ENCODE results near the gene ITGB5. TPM values are rescaled to one million over a fixed set of nuclear protein-coding genes. Genes with fewer than 3 reads are reported as not detected.
"Not testable (repeated sequence)": the region's sequence is repeated elsewhere in the genome, so short reads cannot be mapped to it uniquely, and the experiment has no call there.

Gene ITGB5
- total RNA-seq, 1 experiment from 2014 or later = 67.2 TPM

GRCh38 chr3:124829819-124830554 lies 57.2 kb downstream of the ITGB5 start:
- POLR2A ChIA-PET (ENCODE audit: unreplicated experiment) = no interaction called here
- CTCF ChIA-PET = no interaction called here

GRCh38 chr3:124829178-124829818 lies 57.9 kb downstream of the ITGB5 start:
- Histone ChIP-seq H3K36me3 (ENCODE audit: low read depth, low read length) (no peaks in the 10 kb centered on the region), H3K79me2 (ENCODE audit: low read length) (no peaks in the 10 kb centered on the region), H3K9me3 (ENCODE audit: low read length) (no peaks in the 10 kb centered on the region), H3K9ac (ENCODE audit: low read length) (no peak overlapping the region), H3K9me2 (replicated peaks; ENCODE audit: low read length) (no peaks in the 10 kb centered on the region), H3K27me3 (ENCODE audit: low read length) (no peaks in the 10 kb centered on the region), H3F3A (ENCODE audit: low read length, unreplicated experiment) (no peaks in the 10 kb centered on the region), H3K4me2 (ENCODE audit: low read length) (no peak overlapping the region), H3K27ac (ENCODE audit: low read length) (no peak overlapping the region), H2AFZ (ENCODE audit: low read length) (no peak overlapping the region), H3K4me3 (ENCODE audit: low read length) (no peak overlapping the region), H3K4me1 (ENCODE audit: insufficient read depth, low read length) (peaks cover 44% of the 10 kb centered on the region), H4K20me1 (ENCODE audit: low read length) (no peaks in the 10 kb centered on the region)
- ATAC-seq = no peak
- no TSS peak for BruUV-seq (replicated peaks)
- no peak for DNase-seq
- ChIA-PET POLR2A (ENCODE audit: unreplicated experiment) (no interaction called here), CTCF (no interaction called here)
- intact Hi-C loops (cut with micrococcal nuclease) = no loop called here
- no peak for TF ChIP-seq EZH2phosphoT487 (IDR thresholded peaks at IDR 0.05; ENCODE audit: borderline replicate concordance, low read length)
- no peak for TF ChIP-seq CTCF (conservative IDR thresholded peaks at IDR 0.05; ENCODE audit: low read depth, low read length)
- no peak for TF ChIP-seq EZH2 (IDR thresholded peaks at IDR 0.05; ENCODE audit: low read length, unreplicated experiment)

More at GRCh38 chr3:124829819-124830554, 57.2 kb downstream of the ITGB5 start:
- H2AFZ ChIP-seq (ENCODE audit: low read length) = no peak overlapping the region
- H3K79me2 ChIP-seq (ENCODE audit: low read length) = no peaks in the 10 kb centered on the region
- H3K9ac ChIP-seq (ENCODE audit: low read length) = no peak overlapping the region
- no peaks in the 10 kb centered on the region for H3K27me3 ChIP-seq (ENCODE audit: low read length)
- H3K27ac ChIP-seq (ENCODE audit: low read length) = no peak overlapping the region
- no TSS peak for BruUV-seq (replicated peaks)
- no peaks in the 10 kb centered on the region for H3K9me2 ChIP-seq (replicated peaks; ENCODE audit: low read length)
- no peak for DNase-seq
- TF ChIP-seq EZH2 (IDR thresholded peaks at IDR 0.05; ENCODE audit: low read length, unreplicated experiment) = no peak
- H4K20me1 ChIP-seq (ENCODE audit: low read length) = no peaks in the 10 kb centered on the region
- H3F3A ChIP-seq (ENCODE audit: low read length, unreplicated experiment) = no peaks in the 10 kb centered on the region
- H3K4me2 ChIP-seq (ENCODE audit: low read length) = no peak overlapping the region
- ATAC-seq = no peak
- H3K4me3 ChIP-seq (ENCODE audit: low read length) = no peak overlapping the region
- H3K36me3 ChIP-seq (ENCODE audit: low read depth, low read length) = no peaks in the 10 kb centered on the region
- intact Hi-C loops (cut with micrococcal nuclease) = no loop called here
- H3K4me1 ChIP-seq (ENCODE audit: insufficient read depth, low read length) = peaks cover 42% of the 10 kb centered on the region
- no peaks in the 10 kb centered on the region for H3K9me3 ChIP-seq (ENCODE audit: low read length)

GRCh38 chr3:124827476-124828206 lies 59.5 kb downstream of the ITGB5 start:
- H3K4me3 ChIP-seq (ENCODE audit: low read length); H3K4me2 ChIP-seq (ENCODE audit: low read length); H3K27me3 ChIP-seq (ENCODE audit: low read length); H4K20me1 ChIP-seq (ENCODE audit: low read length); H2AFZ ChIP-seq (ENCODE audit: low read length); intact Hi-C loops (cut with micrococcal nuclease); BruUV-seq (replicated peaks); POLR2A ChIA-PET (ENCODE audit: unreplicated experiment); H3F3A ChIP-seq (ENCODE audit: low read length, unreplicated experiment); H3K36me3 ChIP-seq (ENCODE audit: low read depth, low read length); CTCF ChIA-PET; H3K9me2 ChIP-seq (replicated peaks; ENCODE audit: low read length); H3K9me3 ChIP-seq (ENCODE audit: low read length); H3K79me2 ChIP-seq (ENCODE audit: low read length); H3K9ac ChIP-seq (ENCODE audit: low read length); H3K27ac ChIP-seq (ENCODE audit: low read length); ATAC-seq: not testable (repeated sequence)
- peaks cover 35% of the 10 kb centered on the region for H3K4me1 ChIP-seq (ENCODE audit: insufficient read depth, low read length)
- peak; percentile 31; the same call in 1 of the 2 replicates for TF ChIP-seq CTCF (conservative IDR thresholded peaks at IDR 0.05; ENCODE audit: low read depth, low read length)
- DNase-seq = peak; percentile 8
